Spleen (tissue), 7 donors: ENCODE measurements around the gene UNC13C.

Experiments
- CTCF ChIP-seq, 11 experiments: fragments of 200-600 bp in 7 of 11; fragments of 450-650 bp in 4 of 11; sonication (generic) in 4 of 11; IDR thresholded peaks in 8 of 11; conservative IDR thresholded peaks in 3 of 11; 1 replicate in 7 of 11; 2 replicates in 4 of 11; pipeline versions ENCODE4 v1.4.0 to v1.8.0; 2016 to 2021; ENCODE audit warnings: antibody characterized with exemption in 11 of 11, inconsistent platforms in 4 of 11, mild to moderate bottlenecking in 1 of 11
- POLR2A ChIP-seq, 3 donors: fragments of 450-650 bp; IDR thresholded peaks; one replicate each; pipeline ENCODE4 v1.5.1; 2017; ENCODE audit warnings: antibody characterized with exemption in 3 of 3, mild to moderate bottlenecking in 1 of 3
- POLR2AphosphoS5 ChIP-seq, 3 donors: sonication (generic); formaldehyde crosslinking; IDR thresholded peaks; one replicate each; pipeline ENCODE4 v1.5.1; 2017; ENCODE audit warnings: antibody characterized with exemption in 3 of 3
- donor health status: DM: no; HTN: no; CAD: no; lungs with moderate emphysema.
- donor health status: DM: no; HTN: no; CAD: no.
- donor health status: DM: no; HTN: no; CAD: no.

GRCh38 chr15:54568381-54568780 is 590.1 kb downstream of the UNC13C start:
- TF ChIP-seq POLR2A (IDR thresholded peaks at IDR 0.05) (no peak), CTCF (IDR thresholded peaks at IDR 0.05 in 8 of 11, conservative IDR thresholded peaks at IDR 0.05 in 3 of 11) (no peak), POLR2AphosphoS5 (IDR thresholded peaks at IDR 0.05) (no peak)
